ENCODE measurements around the gene RBM10. TPM values are rescaled to one million over a fixed set of nuclear protein-coding genes. Genes with fewer than 3 reads are reported as not detected.

RBM10 gene
- total and polyA plus RNA-seq, 2 donors (not counting 1 experiment from before 2014, with no cell fraction given): 48.7 to 51.6 TPM

DNA sequence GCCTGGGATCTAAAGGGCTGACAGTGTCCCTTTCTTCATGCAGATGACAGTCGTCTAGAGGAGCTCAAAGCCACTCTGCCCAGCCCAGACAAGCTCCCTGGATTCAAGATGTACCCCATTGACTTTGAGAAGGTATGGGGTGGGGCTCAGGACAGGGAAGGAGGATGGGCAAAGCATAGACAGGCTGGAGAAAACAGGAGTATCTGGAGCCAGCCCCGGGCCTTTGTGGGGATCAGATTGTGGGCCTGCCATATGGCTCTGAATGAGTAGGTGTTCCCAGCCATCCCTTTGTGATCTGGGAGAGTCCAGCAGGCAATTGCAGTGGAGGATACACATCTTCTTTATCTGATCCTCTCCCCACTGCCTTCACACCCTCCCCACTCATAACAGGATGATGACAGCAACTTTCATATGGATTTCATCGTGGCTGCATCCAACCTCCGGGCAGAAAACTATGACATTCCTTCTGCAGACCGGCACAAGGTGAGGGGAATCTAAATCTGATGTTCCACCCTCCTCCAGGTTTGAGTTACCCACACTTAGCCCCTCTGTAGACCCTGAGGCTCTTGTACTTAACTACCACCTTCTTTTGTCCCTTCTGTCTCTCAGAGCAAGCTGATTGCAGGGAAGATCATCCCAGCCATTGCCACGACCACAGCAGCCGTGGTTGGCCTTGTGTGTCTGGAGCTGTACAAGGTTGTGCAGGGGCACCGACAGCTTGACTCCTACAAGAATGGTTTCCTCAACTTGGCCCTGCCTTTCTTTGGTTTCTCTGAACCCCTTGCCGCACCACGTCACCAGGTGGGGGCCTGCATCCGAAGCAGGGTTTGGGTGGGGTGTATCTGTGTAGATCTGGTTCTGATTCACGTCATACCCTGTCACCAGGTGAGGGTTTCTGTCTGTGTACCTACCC lies 67.6 kb downstream of the RBM10 start:
- no peak overlapping the region for H2AFZ ChIP-seq (ENCODE audit: insufficient read depth, low read depth, low read length, poor library complexity, severe bottlenecking)
- POLR2A ChIA-PET: no interaction called here
- H3K4me3 Mint-ChIP-seq: no peak overlapping the region
- H3K4me1 ChIP-seq (ENCODE audit: control insufficient read depth in 2 of 2, insufficient read depth in 2 of 2, low read length in 2 of 2): peaks cover 7% of the 10 kb centered on the region in 2 donors
- no peaks in the 10 kb centered on the region for H3K79me2 ChIP-seq (ENCODE audit: control insufficient read depth, insufficient read depth, low read length)
- TF ChIP-seq, protein P1, sequence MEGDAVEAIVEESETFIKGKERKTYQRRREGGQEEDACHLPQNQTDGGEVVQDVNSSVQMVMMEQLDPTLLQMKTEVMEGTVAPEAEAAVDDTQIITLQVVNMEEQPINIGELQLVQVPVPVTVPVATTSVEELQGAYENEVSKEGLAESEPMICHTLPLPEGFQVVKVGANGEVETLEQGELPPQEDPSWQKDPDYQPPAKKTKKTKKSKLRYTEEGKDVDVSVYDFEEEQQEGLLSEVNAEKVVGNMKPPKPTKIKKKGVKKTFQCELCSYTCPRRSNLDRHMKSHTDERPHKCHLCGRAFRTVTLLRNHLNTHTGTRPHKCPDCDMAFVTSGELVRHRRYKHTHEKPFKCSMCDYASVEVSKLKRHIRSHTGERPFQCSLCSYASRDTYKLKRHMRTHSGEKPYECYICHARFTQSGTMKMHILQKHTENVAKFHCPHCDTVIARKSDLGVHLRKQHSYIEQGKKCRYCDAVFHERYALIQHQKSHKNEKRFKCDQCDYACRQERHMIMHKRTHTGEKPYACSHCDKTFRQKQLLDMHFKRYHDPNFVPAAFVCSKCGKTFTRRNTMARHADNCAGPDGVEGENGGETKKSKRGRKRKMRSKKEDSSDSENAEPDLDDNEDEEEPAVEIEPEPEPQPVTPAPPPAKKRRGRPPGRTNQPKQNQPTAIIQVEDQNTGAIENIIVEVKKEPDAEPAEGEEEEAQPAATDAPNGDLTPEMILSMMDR (IDR thresholded peaks at IDR 0.05): no peak
- no peak for TF ChIP-seq EZH2 (IDR thresholded peaks at IDR 0.05; ENCODE audit: borderline replicate concordance, insufficient read depth, low read depth, low read length, poor library complexity, severe bottlenecking)
- H3K4me2 ChIP-seq (replicated peaks; ENCODE audit: low read depth, low read length, poor library complexity, severe bottlenecking): no peak overlapping the region
- WGBS (ENCODE audit: insufficient coverage): 100% methylated on average over 3 of the region's 12 CpGs
- DNase-seq (no peak), ATAC-seq (ENCODE audit: low read depth) (no peak)
- no peak overlapping the region for H3K27ac ChIP-seq (ENCODE audit: low read length in 2 of 2)
- H3K4me1 Mint-ChIP-seq: peaks cover 13% of the 10 kb centered on the region
- H3K9me3 ChIP-seq (ENCODE audit: control extremely low read depth in 1 of 3, control insufficient read depth in 2 of 3, insufficient read depth in 1 of 3, low read length in 2 of 3): no peaks in the 10 kb centered on the region
- H3K27me3 Mint-ChIP-seq: no peaks in the 10 kb centered on the region
- H3K4me3 ChIP-seq (ENCODE audit: control extremely low read depth in 1 of 5, extremely low read depth in 1 of 5, insufficient read depth in 1 of 5, low read depth in 2 of 5, low read length in 4 of 5): no peak overlapping the region
- H3K27me3 ChIP-seq (replicated peaks in 1 of 4; ENCODE audit: control extremely low read depth in 1 of 4, control insufficient read depth in 3 of 4, insufficient read depth in 4 of 4, low read length in 3 of 4): no peaks in the 10 kb centered on the region
- no peak overlapping the region for H3K27ac Mint-ChIP-seq
- H3K9ac ChIP-seq (ENCODE audit: low read length): no peak overlapping the region
- H4K20me1 ChIP-seq (ENCODE audit: control insufficient read depth, insufficient read depth, low read length, poor library complexity, severe bottlenecking): peaks cover 6% of the 10 kb centered on the region
- H3K36me3 ChIP-seq (replicated peaks in 1 of 2; ENCODE audit: control extremely low read depth in 1 of 2, control insufficient read depth in 1 of 2, extremely low read depth in 1 of 2, insufficient read depth in 2 of 2, low read length in 1 of 2): peaks cover 0 to 55% of the 10 kb centered on the region in 2 experiments
- CTCF ChIA-PET: no interaction called here
- intact Hi-C loops (cut with micrococcal nuclease): loop anchor here (10.0 kb wide), 1 partner anchor 1702 kb away; the partner anchor contains the start of genes PIM2 and SLC35A2
- H3K9me3 Mint-ChIP-seq (ENCODE audit: insufficient read depth): no peaks in the 10 kb centered on the region
